OCI-M2 (cell line): Measurements from ENCODE around the gene TCEAL1.

Experiments used
- DNase-seq: peaks from one replicate; lab custom pipeline; 2025; ENCODE audit not compliant: unreplicated experiment; lab: John Stamatoyannopoulos, UW

TCEAL1 gene

DNA sequence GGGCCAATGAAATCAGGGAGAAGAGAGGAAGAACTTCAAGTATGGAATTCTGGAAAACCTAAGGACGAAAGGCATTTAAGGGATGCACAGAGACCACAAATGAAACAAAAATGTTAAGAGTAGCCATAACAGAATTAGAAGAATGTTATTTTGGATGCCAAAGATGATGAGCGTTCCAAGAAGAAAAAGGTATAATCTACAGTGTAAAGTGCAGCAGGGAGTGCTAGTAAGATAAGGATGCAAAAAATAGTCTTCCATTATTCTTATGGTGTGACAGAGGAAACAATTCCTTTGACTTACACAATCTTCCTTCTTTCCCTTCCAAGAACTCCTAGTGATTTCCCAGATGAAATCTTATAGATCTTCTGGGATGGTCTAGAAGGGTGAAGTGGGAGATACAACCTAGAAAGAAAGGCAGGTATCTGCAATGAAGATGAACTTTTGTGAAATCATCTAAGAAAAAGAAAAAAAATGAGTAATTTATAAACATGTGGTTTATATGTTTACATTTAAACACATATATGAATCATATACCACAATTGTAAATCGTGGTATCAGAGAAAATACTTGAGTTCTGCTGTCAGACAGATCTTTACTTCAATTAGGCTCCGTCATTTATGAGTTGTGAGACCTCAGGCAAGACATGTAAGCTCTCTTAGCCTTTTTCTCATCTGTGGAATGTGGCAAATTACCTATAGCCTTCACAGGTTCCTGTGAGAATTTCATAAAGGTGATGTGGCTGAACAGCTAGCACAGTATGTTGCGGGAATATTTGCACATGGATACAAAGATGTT lies 49.6 kb downstream of the TCEAL1 start:
- DNase-seq, result no peak
